Fibroblast of lung (primary cell): ENCODE results near the gene TTC39B. TPM values are rescaled to one million over a fixed set of nuclear protein-coding genes. Genes with fewer than 3 reads are reported as not detected.

Source experiments
- DNase-seq, 2 donors: peaks; one replicate each; pipeline versions ENCODE4 v3.0.0 to v3.0.0-alpha.2; 2010; ENCODE audit warnings: low read depth in 2 of 2
- H2AFZ ChIP-seq: 2 replicates; pipeline ENCODE4 v1.5.1; 2012; ENCODE audit warnings: low read length, control low read depth, inconsistent platforms
- H3K27ac ChIP-seq: 2 replicates; pipeline ENCODE4 v1.5.1; 2011; ENCODE audit warnings: low read length, control low read depth; ENCODE audit not compliant: insufficient read depth
- H3K27me3 ChIP-seq: 2 replicates; pipeline ENCODE4 v1.5.1; 2011; ENCODE audit warnings: mild to moderate bottlenecking, low read length; ENCODE audit not compliant: control insufficient read depth, insufficient read depth
- H3K36me3 ChIP-seq: 2 replicates; pipeline ENCODE4 v1.5.1; 2011; ENCODE audit warnings: low read length; ENCODE audit not compliant: control insufficient read depth, insufficient read depth
- H3K4me1 ChIP-seq: 2 replicates; pipeline ENCODE4 v1.5.1; 2011; ENCODE audit warnings: low read length; ENCODE audit not compliant: control insufficient read depth, insufficient read depth; ENCODE audit errors: extremely low read depth
- H3K4me2 ChIP-seq: 2 replicates; pipeline ENCODE4 v1.5.1; 2011; ENCODE audit warnings: low read length, control low read depth; ENCODE audit not compliant: insufficient read depth; ENCODE audit errors: extremely low read depth
- H3K4me3 ChIP-seq, 4 experiments: fragments of 200-600 bp in 1 of 4; sonication (generic) in 1 of 4; replicated peaks in 1 of 4; 2 replicates each; pipeline ENCODE4 v1.5.1; 2011 to 2016; ENCODE audit warnings: low read length in 4 of 4, low read depth in 3 of 4, mild to moderate bottlenecking in 3 of 4, control low read depth in 2 of 4, inconsistent platforms in 1 of 4, mixed read lengths in 1 of 4; ENCODE audit not compliant: insufficient read depth in 1 of 4; ENCODE audit errors: control extremely low read depth in 1 of 4
- H3K79me2 ChIP-seq: 2 replicates; pipeline ENCODE4 v1.5.1; 2012; ENCODE audit warnings: mild to moderate bottlenecking, low read length, inconsistent platforms; ENCODE audit not compliant: control insufficient read depth, insufficient read depth
- H3K9ac ChIP-seq: 2 replicates; pipeline ENCODE4 v1.5.1; 2011; ENCODE audit warnings: mild to moderate bottlenecking, low read length, control low read depth; ENCODE audit not compliant: insufficient read depth
- H3K9me3 ChIP-seq: 2 replicates; pipeline ENCODE4 v1.5.1; 2012; ENCODE audit warnings: low read depth, low read length; ENCODE audit not compliant: control insufficient read depth, insufficient read depth
- H4K20me1 ChIP-seq: 2 replicates; pipeline ENCODE4 v1.5.1; 2011; ENCODE audit warnings: low read length; ENCODE audit not compliant: control insufficient read depth, insufficient read depth; ENCODE audit errors: extremely low read depth
- CTCF ChIP-seq, 2 donors: IDR thresholded peaks in 1 of 2; conservative IDR thresholded peaks in 1 of 2; 1 replicate in 1 of 2; 2 replicates in 1 of 2; pipeline ENCODE4 v1.5.1; 2011 to 2012; ENCODE audit warnings: low read length in 2 of 2, control low read depth in 1 of 2, inconsistent platforms in 1 of 2, low read depth in 1 of 2, mild to moderate bottlenecking in 1 of 2
- EZH2 ChIP-seq: IDR thresholded peaks from 2 replicates; pipeline ENCODE4 v1.5.1; 2012; ENCODE audit warnings: low read length, control low read depth, mild to moderate bottlenecking; ENCODE audit errors: missing control alignments
- polyA plus RNA-seq, 2 donors: library from polyadenylated mRNA; depleted of rRNA in 1 of 2; stranded (reverse) in 1 of 2; unstranded in 1 of 2; fragments of >200 nt; gene quantifications; 2 replicates each; pipeline ENCODE4 v1.2.1, GENCODE V29; 2011 to 2012; ENCODE audit warnings: missing spikeins in 1 of 2
- total RNA-seq: library from RNA; depleted of rRNA; stranded (reverse); fragments of >200 nt; gene quantifications from 2 replicates; pipeline ENCODE4 v1.2.1, GENCODE V29; 2014

Gene TTC39B
- total and polyA plus RNA-seq, 2 donors (not counting 1 experiment from before 2014, with no cell fraction given) = 6.2 to 16.8 TPM

DNA sequence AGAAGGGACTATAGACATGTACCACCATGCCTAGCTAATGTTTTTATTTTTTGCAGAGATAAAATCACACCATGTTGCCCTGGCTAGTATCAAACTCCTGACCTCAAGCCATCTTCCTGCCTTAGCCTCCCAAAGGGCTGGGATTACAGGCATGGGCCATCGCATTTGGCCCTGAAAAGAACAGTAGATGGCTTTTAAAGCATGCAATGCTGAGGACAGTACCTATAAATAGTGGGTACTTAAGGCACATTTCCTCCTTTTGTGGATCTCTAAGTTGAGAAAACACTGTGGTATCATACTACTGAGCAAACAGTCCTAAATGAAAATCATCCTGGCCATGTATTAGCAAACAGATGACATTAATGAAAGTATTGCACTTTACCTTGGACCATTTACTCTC is 119.4 kb downstream of the TTC39B start:
- Histone ChIP-seq H3K36me3 (no peaks in the 10 kb centered on the region), H3K27ac (no peak overlapping the region), H3K4me1 (no peaks in the 10 kb centered on the region), H3K9me3 (no peaks in the 10 kb centered on the region), H3K27me3 (no peaks in the 10 kb centered on the region), H3K4me2 (no peak overlapping the region), H3K4me3 (no peak overlapping the region), H2AFZ (no peak overlapping the region), H3K79me2 (no peaks in the 10 kb centered on the region), H4K20me1 (no peaks in the 10 kb centered on the region), H3K9ac (no peak overlapping the region)
- DNase-seq = no peak
- no peak for TF ChIP-seq EZH2
- no peak for TF ChIP-seq CTCF (conservative IDR thresholded peaks at IDR 0.05 in 1 of 2, IDR thresholded peaks at IDR 0.05 in 1 of 2; ENCODE audit: low read depth in 1 of 2, low read length in 2 of 2)

GRCh38 chr9:15182730-15183129 is 124.3 kb downstream of the TTC39B start:
- DNase-seq = peak in 1 of 2 donors; percentile 36
- Histone ChIP-seq H3K27ac (no peak overlapping the region), H3K4me2 (no peak overlapping the region), H2AFZ (no peak overlapping the region), H4K20me1 (no peaks in the 10 kb centered on the region), H3K27me3 (no peaks in the 10 kb centered on the region), H3K4me3 (no peak overlapping the region), H3K9ac (no peak overlapping the region), H3K4me1 (no peaks in the 10 kb centered on the region), H3K79me2 (no peaks in the 10 kb centered on the region), H3K36me3 (no peaks in the 10 kb centered on the region), H3K9me3 (no peaks in the 10 kb centered on the region)
- TF ChIP-seq CTCF (conservative IDR thresholded peaks at IDR 0.05 in 1 of 2, IDR thresholded peaks at IDR 0.05 in 1 of 2; ENCODE audit: low read depth in 1 of 2, low read length in 2 of 2) (no peak), EZH2 (no peak)

DNA sequence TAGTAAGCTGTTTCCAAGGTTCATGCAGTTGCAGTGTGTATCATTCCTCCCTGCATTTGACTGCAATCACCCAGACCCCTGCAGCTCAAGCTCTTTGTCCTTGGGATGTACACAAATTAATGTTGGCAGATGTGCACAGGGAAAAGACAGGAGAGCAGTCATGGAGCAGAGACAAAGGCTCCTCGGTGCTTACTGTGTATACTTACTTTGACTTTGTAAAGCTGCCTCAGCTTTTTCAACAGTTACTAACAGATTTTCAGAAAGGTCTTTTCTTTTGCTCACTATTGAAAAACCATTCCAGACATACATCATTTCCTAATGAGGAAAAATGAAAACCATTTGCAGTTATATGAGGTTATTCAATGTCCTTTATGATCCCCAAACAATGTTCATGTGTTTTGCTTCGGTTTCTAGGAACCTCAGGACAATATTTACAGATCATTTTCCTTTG is 124.9 kb downstream of the TTC39B start:
- H3K9me3 ChIP-seq = no peaks in the 10 kb centered on the region
- H3K79me2 ChIP-seq = no peaks in the 10 kb centered on the region
- no peaks in the 10 kb centered on the region for H3K27me3 ChIP-seq
- H3K4me1 ChIP-seq = no peaks in the 10 kb centered on the region
- no peak overlapping the region for H2AFZ ChIP-seq
- no peak overlapping the region for H3K4me3 ChIP-seq
- TF ChIP-seq CTCF (conservative IDR thresholded peaks at IDR 0.05 in 1 of 2, IDR thresholded peaks at IDR 0.05 in 1 of 2; ENCODE audit: low read depth in 1 of 2, low read length in 2 of 2) = no peak
- TF ChIP-seq EZH2 = no peak
- DNase-seq = peak in 1 of 2 donors; percentile 18
- H3K9ac ChIP-seq = no peak overlapping the region
- no peaks in the 10 kb centered on the region for H4K20me1 ChIP-seq
- no peak overlapping the region for H3K4me2 ChIP-seq
- H3K27ac ChIP-seq = no peak overlapping the region
- H3K36me3 ChIP-seq = no peaks in the 10 kb centered on the region
